GM19328 (cell line): ENCODE measurements around the gene GRIA4.
"Not testable (repeated sequence)": the region's sequence is repeated elsewhere in the genome, so short reads cannot be mapped to it uniquely, and the experiment has no call there.

ENCODE experiments used
- ATAC-seq: cut with Tn5 transposase; IDR thresholded peaks from one replicate; pipeline ENCODE4 v1.9.1; 2021; ENCODE audit warnings: mild to moderate bottlenecking, moderate library complexity; ENCODE audit not compliant: unreplicated experiment

The GRIA4 gene

DNA sequence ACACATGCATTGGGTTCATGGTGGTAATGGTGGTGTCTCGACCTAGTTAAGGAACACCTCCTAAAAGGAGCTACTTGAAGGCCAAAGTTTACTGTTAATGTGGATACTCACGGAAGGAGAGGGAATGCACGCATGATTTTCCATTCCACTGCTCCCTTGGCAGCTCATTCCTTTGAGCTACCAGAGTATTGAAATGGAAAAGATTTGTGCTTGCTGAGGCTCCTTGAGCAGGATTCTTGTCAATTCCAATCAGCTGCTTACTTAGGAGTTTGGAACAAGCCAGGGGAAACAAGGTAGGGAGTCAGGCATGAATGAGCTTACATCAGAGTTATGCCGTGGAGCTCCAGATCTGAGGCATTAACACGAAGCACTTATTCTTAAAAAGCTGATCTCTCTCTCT, 108.8 kb downstream of the GRIA4 start:
- ATAC-seq = no peak

DNA sequence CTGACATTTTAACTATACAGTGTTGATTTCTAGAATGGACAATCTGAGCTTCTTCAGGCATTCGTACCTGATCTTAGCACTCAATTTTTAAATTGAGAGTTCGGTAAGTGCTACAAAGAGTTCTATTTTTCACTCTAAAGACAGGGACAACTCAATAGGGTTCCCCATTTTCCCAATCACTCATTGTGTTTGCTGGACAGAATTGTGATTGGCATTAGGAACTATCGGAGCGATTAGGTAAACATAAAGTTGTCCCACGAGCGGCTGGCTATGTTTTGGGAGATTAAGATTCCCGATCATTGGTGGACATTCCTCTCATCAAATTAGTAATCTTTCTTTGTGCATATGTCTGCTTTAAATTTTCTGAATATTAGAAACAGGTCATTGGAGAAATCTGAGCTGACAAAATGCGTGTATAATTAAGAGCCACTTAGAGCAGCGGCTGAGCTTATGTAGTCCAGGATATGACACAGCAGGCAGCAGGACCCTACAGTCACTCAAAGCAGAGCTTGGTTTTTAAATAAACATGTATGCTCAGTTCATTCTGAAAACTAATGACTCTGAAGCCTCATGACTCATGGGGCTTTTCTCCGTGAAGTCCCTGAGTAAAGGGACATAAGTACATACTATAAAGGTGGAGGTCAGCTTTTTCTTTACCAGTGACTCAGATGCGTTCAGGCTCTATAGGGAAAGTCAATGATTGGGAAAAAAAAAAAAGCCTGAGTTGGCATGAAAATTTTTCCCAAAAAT, 109.4 kb downstream of the GRIA4 start:
- peak; percentile 69 for ATAC-seq

DNA sequence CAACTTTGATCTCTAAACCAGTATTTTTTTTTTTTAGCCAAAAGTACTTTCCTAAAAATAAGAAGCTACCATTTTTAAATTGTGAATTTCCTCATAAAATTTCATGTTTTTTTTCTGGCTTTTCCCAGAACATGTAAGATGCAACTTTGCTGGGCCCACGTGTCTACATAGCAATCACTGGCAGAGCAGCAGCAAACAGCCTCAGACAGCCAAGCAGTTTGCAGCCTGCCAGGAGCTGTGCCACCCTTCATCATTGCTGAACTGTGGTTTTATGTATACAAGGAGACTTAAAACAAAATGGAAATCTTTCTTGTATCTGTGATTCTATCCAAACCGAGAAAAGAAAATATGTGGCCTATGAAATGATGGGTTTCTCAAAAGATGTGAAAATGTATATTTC, 110.2 kb downstream of the GRIA4 start:
- no peak for ATAC-seq

DNA sequence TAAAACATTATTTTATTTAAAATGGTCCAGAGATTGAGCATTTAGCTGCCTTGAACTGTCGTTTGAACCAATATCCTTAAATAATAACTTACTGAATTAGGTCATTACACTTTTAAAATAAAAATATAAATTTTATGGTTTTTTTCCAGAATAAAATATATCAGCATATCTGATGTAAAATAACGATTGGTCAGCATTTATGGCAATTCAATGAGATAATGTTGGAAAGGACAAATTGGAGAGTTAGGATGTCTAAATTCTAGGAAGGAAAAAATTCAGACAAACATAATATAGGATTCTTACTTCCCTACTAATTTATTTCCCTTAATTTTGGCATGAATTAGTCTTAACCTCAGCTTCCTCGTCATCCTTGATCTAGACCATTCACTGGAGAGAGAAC, 113.4 kb downstream of the GRIA4 start:
- ATAC-seq = no peak

DNA sequence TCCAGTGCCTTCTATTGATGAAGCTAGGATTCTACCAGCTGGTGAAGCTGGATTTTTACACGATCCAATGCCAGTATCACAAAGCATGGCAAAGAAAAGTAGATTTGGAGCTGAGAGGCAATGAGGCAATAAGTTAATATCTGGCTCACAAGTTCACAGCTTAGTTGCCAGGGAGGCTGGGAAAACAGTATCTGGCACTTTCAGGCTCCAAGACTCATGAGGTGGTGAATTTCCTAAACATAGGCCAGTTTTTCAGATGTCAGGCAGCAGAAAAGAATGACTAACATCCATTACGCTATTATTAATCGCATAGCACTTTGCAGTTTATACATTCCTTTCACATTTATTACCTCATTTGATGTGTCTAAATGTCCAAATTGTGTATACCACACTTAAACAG, 122.7 kb downstream of the GRIA4 start:
- no peak for ATAC-seq

DNA sequence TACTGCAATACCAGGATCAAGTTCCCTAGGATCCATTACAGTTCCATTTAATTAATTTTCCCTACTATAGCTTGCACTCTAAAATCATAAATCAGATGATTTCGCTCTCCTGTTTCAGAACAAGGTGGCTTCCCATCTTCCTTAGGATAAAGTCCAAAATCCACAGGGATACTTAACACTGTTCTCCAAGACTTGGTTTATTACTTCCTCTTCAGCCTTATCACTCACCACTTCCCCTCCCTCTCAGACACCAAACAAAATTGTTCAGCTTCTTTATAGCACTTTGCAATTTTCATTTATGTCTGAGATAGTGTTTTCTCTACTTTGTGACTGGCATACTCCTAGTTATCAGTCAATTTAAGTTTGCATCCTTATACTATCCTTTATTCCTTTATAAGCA, 124.6 kb downstream of the GRIA4 start:
- ATAC-seq = no peak

DNA sequence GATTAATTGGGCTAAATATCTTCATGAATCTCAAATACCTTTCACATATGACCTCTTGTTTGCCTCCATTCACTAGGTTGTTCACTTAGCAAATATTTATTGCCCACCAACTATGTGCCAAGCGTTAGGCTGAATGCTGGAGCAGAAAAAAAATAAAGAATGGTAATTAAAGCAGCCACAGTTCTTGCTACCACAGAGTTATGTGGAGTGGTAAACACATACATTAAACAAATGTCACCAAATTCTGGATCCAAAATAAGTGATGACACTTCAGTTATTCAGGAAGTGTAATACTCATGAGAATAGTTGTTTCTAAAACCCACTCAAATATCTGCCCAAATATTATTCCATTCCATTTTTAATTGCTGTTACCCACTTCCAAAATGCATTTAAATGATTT, 128.4 kb downstream of the GRIA4 start:
- no peak for ATAC-seq

DNA sequence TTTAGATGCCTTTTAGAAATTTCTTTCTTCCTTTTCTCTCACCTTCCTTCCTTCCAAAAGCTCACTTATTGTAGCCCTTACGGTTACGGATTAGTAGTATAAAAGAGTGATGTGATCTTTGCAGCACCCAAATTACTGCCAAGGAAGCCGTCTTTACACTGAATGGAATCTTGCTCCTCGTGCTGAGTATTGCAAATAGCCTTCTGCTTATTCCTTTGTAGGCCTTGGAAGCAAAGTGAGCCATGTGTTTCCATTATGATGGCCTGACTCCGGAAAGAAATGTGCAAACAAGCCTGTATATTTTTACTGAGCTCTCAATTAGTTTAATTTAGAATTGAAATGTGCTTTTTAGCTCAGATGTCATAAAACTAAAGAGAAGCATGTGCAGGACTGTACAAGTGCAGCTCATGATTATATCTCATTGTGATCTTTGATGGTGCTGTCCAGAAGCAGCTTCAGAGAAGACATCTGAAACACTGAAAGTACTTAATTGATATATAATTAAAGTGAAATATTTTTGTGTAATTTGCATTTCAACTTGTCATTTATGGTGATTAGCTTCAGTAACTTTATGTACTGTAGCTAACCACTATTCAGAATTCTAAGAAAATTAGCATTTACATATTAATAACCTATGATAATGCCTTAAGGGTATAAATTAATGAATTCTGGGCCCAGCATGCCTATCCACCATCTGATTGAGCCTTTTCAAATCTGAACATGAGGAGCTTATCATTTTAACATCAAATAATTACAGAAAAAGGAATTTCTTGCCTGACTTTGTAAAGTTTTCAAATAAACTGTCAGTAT, 129.3 kb downstream of the GRIA4 start:
- no peak for ATAC-seq

DNA sequence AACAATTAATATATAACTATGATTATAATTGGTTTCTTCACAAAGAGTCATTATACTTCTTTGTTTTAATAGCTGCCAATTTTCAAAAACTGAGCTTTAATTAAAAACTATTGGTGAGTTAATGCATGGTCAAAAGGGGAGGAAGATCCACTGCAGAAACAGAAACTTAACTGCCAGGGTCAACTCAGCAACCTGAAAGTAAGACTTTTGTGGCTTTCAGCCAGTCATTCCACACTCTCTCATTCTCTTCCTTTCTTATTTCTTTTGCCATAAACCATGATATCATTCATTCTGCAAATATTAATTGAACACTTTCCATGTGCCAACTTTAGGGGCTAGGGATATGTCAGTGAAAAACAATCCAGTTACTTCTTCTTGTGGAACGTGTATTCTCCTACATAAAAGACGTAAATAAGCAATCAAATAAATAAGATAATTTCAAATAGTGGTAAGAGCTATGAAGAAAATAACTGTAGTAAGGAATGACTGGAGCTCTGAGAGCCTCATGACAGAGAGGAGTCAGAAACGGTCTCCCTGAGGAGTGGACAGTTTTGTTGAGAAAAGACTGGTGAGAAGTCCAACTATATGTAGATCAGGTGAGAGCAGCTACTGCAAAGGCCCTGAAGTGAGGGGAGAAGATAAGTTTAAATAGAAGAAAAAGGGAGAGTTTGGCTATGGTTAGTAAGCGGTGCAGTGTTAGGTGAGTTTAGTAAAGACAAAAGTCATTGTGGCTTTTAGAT, 130.5 kb downstream of the GRIA4 start:
- peak; percentile 80 for ATAC-seq

DNA sequence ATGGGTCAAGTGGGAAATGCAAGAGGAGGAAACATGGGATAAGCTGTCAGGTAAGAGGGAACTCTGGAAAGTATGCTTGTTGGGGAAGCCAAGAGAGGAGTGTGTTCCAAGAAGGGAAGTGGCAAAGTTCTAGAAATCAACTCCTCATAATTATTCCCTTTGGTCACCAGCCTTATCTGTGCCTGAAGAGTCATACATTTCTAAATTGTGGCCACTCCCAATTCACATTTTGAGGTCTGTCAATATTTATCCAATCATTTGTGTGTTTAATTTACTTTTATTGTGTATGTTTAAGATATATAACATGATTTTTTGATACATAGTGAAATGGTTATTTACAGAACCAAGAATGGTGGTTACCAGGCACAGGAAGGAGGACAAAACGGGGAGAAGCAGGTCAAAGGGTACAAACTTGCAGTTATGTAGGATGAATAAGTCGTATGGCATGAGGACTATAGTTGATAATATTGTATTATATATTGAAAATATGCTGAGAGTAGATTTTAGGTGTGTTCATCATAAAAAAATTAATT, 131.7 kb downstream of the GRIA4 start:
- no peak for ATAC-seq

DNA sequence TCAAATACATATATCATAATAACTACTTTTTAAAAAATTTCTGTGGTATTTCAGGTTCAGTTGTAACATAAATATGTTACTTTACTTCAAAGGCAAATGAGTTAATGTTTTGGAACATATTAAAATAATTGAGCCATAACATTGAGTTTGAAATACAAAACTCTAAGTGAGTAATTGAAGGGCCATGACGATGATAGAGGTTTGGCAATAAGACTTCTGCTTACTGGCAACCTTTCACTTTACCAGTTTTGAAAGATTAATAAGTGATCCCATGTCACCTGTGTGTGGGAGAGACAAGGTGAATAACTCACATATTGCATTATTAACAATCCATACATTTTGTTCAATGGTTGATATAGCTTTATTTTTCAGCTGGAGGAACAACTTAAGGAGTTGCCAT, 144.4 kb downstream of the GRIA4 start:
- ATAC-seq = no peak

DNA sequence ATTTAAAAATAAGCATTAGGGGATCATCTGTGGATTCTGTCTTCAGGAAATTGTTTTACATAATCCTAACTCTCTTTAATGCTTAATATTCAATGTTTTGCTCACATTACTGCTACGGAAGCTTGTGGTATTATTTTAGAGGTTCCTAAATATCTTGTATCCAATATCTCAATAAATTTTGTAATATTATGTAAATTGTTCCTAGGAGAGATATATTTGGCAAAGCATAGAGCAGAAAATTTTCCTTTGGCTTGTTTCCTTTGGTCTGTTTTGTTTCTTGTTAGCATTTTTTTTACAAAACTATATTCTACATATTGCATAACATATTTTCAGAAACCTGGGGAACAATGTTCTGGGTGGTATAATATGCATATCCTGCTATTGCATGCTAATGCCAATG, 144.8 kb downstream of the GRIA4 start:
- ATAC-seq = no peak

DNA sequence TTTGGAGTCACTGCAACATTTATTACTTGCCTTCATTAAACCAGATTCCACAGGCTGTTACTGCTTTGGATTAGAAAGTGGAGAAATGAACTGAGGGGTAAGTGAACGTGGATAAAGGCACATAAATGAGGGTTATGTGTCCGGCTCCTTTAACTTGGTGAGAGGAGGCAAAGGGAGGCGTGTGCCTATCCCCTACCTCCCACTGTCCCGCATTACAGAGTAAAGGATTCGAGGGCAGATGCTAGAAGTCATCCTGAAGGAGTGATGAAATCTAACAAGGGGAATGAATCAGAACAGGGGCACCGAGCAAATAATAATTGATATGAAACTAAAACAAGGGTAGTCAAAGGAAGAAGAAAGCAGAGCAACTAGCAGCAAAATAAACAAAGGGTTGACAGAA, 147.2 kb downstream of the GRIA4 start:
- no peak for ATAC-seq

DNA sequence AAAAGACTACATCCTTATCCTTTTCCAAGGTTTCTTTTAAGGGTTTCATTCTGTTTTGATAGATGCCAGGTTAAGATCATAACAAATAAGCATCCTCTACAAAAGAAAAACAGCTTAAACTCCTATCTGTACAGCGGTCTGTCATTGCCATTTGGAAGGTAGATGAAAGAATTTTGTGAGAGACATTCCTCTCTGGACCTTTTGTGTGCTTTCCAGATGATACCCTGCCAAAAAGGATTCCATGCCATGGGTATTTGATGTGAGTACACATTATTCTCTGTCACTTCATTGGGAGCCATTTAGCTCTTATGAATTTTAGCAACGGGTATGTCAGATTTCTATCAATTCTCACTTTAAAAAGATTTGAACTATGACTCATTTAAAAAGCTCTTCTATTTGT, 153.7 kb downstream of the GRIA4 start:
- no peak for ATAC-seq

DNA sequence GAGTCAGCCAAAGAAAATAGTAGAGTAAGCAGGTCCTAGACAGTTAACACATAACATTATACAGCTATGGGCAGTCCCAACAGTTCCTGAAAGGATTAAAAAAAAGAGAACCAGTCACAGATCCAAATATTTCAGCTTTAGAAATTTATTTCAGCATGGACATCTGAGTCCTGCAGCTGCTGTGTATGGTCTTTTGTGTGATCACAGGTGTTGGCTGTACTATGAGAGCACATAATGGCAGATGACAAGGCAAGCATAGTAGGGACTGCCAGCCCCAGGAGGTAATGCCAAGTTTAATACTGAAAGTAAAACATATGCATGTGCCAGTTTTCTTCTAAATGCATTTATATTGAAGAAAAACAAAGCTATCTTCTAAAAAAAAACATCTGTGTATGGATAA, 158.1 kb downstream of the GRIA4 start:
- no peak for ATAC-seq

DNA sequence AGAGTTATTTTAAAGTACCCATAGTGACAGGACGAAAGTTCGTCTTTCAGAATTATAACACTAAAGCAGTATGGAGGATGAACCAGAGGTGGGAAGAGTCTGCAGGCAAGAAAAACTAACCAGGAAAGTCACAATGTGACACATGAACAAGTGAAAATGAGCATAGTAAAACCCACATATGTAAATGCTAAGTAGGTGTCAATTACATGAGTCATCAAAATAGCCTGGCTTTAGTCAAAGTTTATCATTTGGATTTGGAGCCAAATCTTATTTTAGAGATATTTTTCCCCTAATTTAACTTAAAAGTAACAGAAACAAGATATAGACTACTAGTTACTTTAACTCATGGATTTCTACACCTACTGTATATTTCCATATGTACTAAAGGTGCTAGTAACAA, 159.8 kb downstream of the GRIA4 start:
- ATAC-seq = no peak

DNA sequence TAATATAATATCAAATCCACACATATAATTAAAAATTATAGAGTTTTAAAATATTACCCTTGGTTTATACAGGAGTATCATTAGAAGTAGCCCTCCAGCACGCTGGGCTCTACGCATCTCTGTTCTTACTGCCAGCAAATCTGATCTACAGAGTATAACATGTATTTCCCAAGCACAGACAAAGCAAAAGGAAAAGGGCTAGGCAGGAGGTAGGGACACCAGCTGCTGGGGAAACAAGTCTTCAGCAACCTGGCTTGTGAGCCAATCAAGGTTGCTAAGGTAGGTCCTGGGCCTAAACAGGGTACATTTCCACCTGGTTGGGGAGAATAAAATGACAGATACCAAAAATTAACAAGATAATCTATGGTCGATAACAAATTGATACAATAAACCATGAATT, 163.6 kb downstream of the GRIA4 start:
- not testable (repeated sequence) for ATAC-seq

DNA sequence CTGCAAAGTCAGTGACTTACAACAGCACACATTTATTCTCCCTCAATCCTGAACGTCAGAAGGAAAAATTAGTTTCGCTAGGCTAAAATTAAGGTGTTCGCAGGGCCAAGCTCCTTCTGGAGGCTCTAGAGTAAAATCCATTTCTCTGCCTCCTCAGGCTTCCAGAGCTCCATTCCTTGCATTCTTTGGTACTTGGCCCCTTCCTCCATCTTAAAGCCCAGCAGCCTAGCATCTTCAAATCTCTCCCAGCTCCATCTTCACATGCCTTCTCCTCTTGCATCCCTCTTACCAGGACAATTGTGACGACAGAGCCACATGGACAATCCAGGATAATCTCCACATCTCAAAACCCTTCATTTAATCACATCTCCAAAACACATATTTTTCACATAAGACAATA, 165.0 kb downstream of the GRIA4 start:
- no peak for ATAC-seq

DNA sequence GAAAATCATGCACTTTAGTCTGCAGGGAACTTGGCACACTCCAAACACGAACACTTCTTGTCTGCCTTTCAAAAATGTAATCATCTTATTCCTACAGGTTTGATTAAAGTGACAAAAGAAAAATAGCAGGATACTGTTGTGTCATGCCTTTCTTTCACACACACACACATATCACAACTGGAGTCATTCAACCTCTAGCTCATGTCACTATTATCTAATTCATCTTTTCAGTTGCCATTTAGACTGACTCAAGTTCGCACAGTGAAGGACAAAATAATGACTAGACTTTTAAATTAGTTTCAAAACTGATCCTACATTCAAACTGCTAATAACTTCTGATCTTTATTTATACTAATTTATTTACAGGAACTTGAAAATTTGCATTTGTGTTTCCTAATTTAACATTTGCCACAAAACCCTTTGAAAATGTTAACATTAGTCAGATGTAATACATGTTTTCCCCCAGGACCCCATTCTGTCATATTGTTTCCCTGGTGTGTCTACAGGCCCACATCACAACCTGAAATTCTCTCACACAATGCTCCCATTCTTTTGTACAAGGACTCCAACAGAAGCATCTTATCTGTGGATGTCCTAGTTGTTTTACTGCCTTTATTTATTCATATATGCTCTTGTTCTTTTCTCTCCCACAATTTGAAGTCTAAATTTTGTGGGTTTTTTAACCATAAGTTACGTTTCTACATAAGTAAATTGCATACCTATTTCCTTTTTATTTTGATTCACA, 171.1 kb downstream of the GRIA4 start:
- ATAC-seq = no peak

DNA sequence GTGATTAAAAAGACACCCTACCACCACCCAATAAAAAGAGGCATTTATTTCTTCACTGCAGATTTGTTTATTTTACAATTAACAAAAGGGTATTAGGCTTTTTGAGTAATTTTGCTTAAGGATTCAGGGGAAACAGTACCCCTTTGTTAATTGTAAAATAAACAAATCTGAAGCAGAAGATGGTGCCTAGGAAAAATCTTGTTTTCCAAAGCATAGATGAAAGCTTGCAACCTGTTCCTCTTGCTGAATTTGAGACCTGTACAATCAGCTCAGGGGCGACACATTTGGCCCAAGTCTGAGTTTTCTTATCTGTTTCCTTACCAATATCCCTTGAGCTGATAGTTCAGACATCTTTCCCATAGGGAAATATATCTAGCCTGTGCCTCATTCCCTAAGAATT, 171.9 kb downstream of the GRIA4 start:
- ATAC-seq = no peak

DNA sequence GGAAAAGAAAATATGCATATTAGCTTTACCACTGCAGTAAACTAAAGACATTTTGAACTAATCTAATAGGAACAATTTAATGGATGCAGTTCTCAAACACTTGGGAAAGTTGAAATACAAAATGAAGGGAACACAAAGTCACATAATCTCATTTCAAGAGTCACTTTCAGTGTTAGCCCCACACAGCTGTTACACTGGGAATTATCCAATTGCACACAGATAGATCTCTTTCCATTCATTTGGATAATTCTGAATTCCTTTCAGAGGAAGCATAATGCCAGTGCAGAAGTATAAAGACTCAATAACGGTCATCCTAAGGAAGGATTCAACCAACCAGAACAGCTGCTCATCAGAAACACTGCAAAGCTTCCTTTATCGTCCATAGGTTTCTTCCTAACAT, 173.3 kb downstream of the GRIA4 start:
- no peak for ATAC-seq
